K562 (cell line): ENCODE results near the gene PPP1R9A. TPM values are rescaled to one million over a fixed set of nuclear protein-coding genes. Genes with fewer than 3 reads are reported as not detected.

Experiments
- ATAC-seq: fragments of 200-7000 bp; cut with Tn5 transposase; 3 replicates; pipeline ENCODE4 v1.9.1; 2020; ENCODE audit warnings: moderate library complexity
- BruUV-seq: library from RNA; stranded (reverse); fragments of 400-500 nt; replicated peaks from 2 replicates; lab custom pipeline; 2021; lab: Mats Ljungman, UMichigan
- CTCF ChIA-PET: fragments of 300-600 bp; formaldehyde crosslinking; extraction: SDS; loops from one replicate; lab custom pipeline; 2021; ENCODE audit warnings: low intra/inter-chr PET ratio; lab: Yijun Ruan, JAX
- POLR2A ChIA-PET: fragments of 300-600, 350-650 bp; sonication (Branson Sonifier 250); formaldehyde crosslinking; extraction: SDS; loops from one replicate; lab custom pipeline; 2021; ENCODE audit warnings: antibody characterized with exemption, inconsistent platforms; lab: Yijun Ruan, JAX
- DNase-seq, 4 experiments: peaks; one replicate each; pipeline versions ENCODE4 v3.0.0 to v3.0.0-alpha.2; 2011 to 2018; ENCODE audit warnings: low spot score in 3 of 4, mixed read lengths in 3 of 4; ENCODE audit errors: extremely low read depth in 1 of 4
- FAIRE-seq: peaks from 2 replicates; lab custom pipeline; 2011; peaks lifted over from hg19 to GRCh38; lab: Jason Lieb, UNC
- H2AFZ ChIP-seq: 2 replicates; pipeline ENCODE4 v1.6.0; 2011; ENCODE audit warnings: low read depth, low read length, control low read depth, inconsistent platforms
- H3K27ac ChIP-seq: fragments of 200-600 bp; 3 replicates; pipeline ENCODE4 v1.8.0; 2011; ENCODE audit warnings: low read depth, mild to moderate bottlenecking, control low read depth, inconsistent platforms, low read length, moderate library complexity, mixed read lengths; ENCODE audit errors: extremely low read depth
- H3K27me3 ChIP-seq, 2 experiments: fragments of 300-600 bp in 1 of 2; 2 replicates in 1 of 2; 3 replicates in 1 of 2; pipeline versions ENCODE4 v1.6.0 to v1.8.0; 2011; ENCODE audit warnings: inconsistent platforms in 2 of 2, low read length in 2 of 2, mild to moderate bottlenecking in 1 of 2, mixed read lengths in 1 of 2, moderate library complexity in 1 of 2; ENCODE audit not compliant: control insufficient read depth in 2 of 2, insufficient read depth in 2 of 2
- H3K36me3 ChIP-seq: fragments of 300-600 bp; 3 replicates; pipeline ENCODE4 v1.8.0; 2011; ENCODE audit warnings: mild to moderate bottlenecking, low read length, inconsistent platforms; ENCODE audit not compliant: control insufficient read depth, insufficient read depth
- H3K4me1 ChIP-seq, 2 experiments: fragments of 200-600 bp in 1 of 2; replicated peaks in 1 of 2; 2 replicates in 1 of 2; 3 replicates in 1 of 2; pipeline versions ENCODE4 v1.5.1 to v1.8.0; 2011; ENCODE audit warnings: inconsistent platforms in 2 of 2, low read length in 2 of 2, mild to moderate bottlenecking in 1 of 2, mixed read lengths in 1 of 2, moderate library complexity in 1 of 2; ENCODE audit not compliant: control insufficient read depth in 2 of 2, insufficient read depth in 2 of 2
- H3K4me2 ChIP-seq: 2 replicates; pipeline ENCODE4 v1.6.1; 2011; ENCODE audit warnings: low read length, control low read depth, inconsistent platforms, mixed read lengths; ENCODE audit not compliant: insufficient read depth
- H3K4me3 ChIP-seq: fragments of 200-600 bp; sonication (generic), shearing (Covaris generic); 2 replicates; pipeline ENCODE4 v1.5.1; 2016; ENCODE audit warnings: control low read depth, inconsistent platforms
- H3K79me2 ChIP-seq: fragments of 200-600 bp; 3 replicates; pipeline ENCODE4 v1.8.0; 2011; ENCODE audit warnings: low read length, inconsistent platforms; ENCODE audit not compliant: control insufficient read depth, insufficient read depth
- H3K9ac ChIP-seq, 2 experiments: 2 replicates each; pipeline versions ENCODE4 v1.6.0 to v1.6.1; 2011; ENCODE audit warnings: low read depth in 2 of 2, low read length in 2 of 2, control low read depth in 1 of 2, inconsistent platforms in 1 of 2, mild to moderate bottlenecking in 1 of 2, mixed read lengths in 1 of 2; ENCODE audit not compliant: insufficient read depth in 1 of 2
- H3K9me1 ChIP-seq: one replicate; pipeline ENCODE4 v1.6.0; 2011; ENCODE audit warnings: inconsistent platforms, mild to moderate bottlenecking, low read length, moderate library complexity; ENCODE audit not compliant: control insufficient read depth, insufficient read depth
- H3K9me3 ChIP-seq: replicated peaks from 2 replicates; pipeline ENCODE4 v1.5.1; 2011; ENCODE audit warnings: low read depth, low read length, inconsistent platforms; ENCODE audit not compliant: control insufficient read depth, insufficient read depth
- H4K20me1 ChIP-seq: replicated peaks from 2 replicates; pipeline ENCODE4 v1.6.1; 2011; ENCODE audit warnings: low read length, inconsistent platforms, mixed read lengths; ENCODE audit not compliant: control insufficient read depth, insufficient read depth
- CEBPB ChIP-seq: fragments of 450-650 bp; IDR thresholded peaks from 2 replicates; pipeline ENCODE4 v1.6.1; 2016; ENCODE audit warnings: missing genetic modification characterization, missing compliant biosample characterization
- FOXJ3 ChIP-seq: sonication (generic); formaldehyde crosslinking; IDR thresholded peaks from 2 replicates; pipeline ENCODE4 v1.4.0; 2020; ENCODE audit warnings: mild to moderate bottlenecking, missing genetic modification reagents
- HDAC3 ChIP-seq: fragments of 450-650 bp; IDR thresholded peaks from 2 replicates; pipeline ENCODE4 v1.6.1; 2018; ENCODE audit warnings: borderline replicate concordance, mild to moderate bottlenecking, moderate library complexity; ENCODE audit not compliant: partially characterized antibody
- HNRNPL ChIP-seq: fragments of 200-400 bp; formaldehyde crosslinking; IDR thresholded peaks from 2 replicates; pipeline ENCODE4 v1.6.1; 2017; ENCODE audit warnings: low read depth, mild to moderate bottlenecking, low read length
- MTA2 ChIP-seq: fragments of 450-650 bp; IDR thresholded peaks from 2 replicates; pipeline ENCODE4 v1.6.1; 2016; ENCODE audit warnings: low read depth
- NFIC ChIP-seq: fragments of 450-650 bp; IDR thresholded peaks from 2 replicates; pipeline ENCODE4 v1.6.1; 2017; ENCODE audit warnings: mild to moderate bottlenecking, inconsistent platforms
- NUFIP1 ChIP-seq: fragments of 450-650 bp; IDR thresholded peaks from 2 replicates; pipeline ENCODE4 v1.6.1; 2018; ENCODE audit not compliant: partially characterized antibody
- RBM15 ChIP-seq: fragments of 200-400 bp; formaldehyde crosslinking; IDR thresholded peaks from 2 replicates; pipeline ENCODE4 v1.6.1; 2018; ENCODE audit warnings: mild to moderate bottlenecking, low read length, moderate library complexity; ENCODE audit not compliant: insufficient read depth
- TAL1 ChIP-seq: fragments of 450-650 bp; IDR thresholded peaks from 2 replicates; pipeline ENCODE4 v1.6.1; 2016; ENCODE audit warnings: mild to moderate bottlenecking
- ZNF174 ChIP-seq: fragments of 250-450 bp; sonication (Bioruptor Pico); IDR thresholded peaks from 2 replicates; pipeline ENCODE4 v1.4.0; 2020; ENCODE audit warnings: mild to moderate bottlenecking
- ZNF24 ChIP-seq: fragments of 450-650 bp; IDR thresholded peaks from 2 replicates; pipeline ENCODE4 v1.6.1; 2016
- ZNF324 ChIP-seq: fragments of 250-450 bp; sonication (Bioruptor Pico); IDR thresholded peaks from 2 replicates; pipeline ENCODE4 v1.4.0; 2020; ENCODE audit warnings: mild to moderate bottlenecking
- ZNF586 ChIP-seq: fragments of 450-650 bp; formaldehyde crosslinking; conservative IDR thresholded peaks from 2 replicates; pipeline ENCODE4 v1.4.0; 2020; ENCODE audit warnings: mild to moderate bottlenecking, moderate library complexity
- ZNF644 ChIP-seq: fragments of 200-800 bp; sonication (Bioruptor generic); IDR thresholded peaks from 2 replicates; pipeline ENCODE4 v1.6.1; 2016; ENCODE audit warnings: low read depth, missing genetic modification characterization, missing compliant biosample characterization
- ZNF696 ChIP-seq: fragments of 250-450 bp; sonication (Bioruptor Pico); conservative IDR thresholded peaks from 2 replicates; pipeline ENCODE4 v1.4.0; 2020; ENCODE audit warnings: mild to moderate bottlenecking, moderate library complexity
- WGBS: fragments of 100-300 bp; shearing (Covaris generic); methylation state at CpG from one replicate; pipeline ENCODE4 v1.1.6; 2016; ENCODE audit warnings: low coverage, mixed read lengths; ENCODE audit not compliant: insufficient coverage; ENCODE audit errors: missing lambda C conversion rate; 5-methylcytosine and 5-hydroxymethylcytosine counted together
- in situ Hi-C: fragments of 300-500 bp; cut with MboI; formaldehyde crosslinking; loops from 4 replicates; pipeline ENCODE4 v1.15.0; 2018; ENCODE audit warnings: inconsistent platforms, mixed read lengths
- intact Hi-C: fragments of 100-400 bp; cut with micrococcal nuclease; formaldehyde crosslinking; loops from 2 replicates; pipeline ENCODE4 v1.14.2; 2022
- polyA plus RNA-seq, 8 experiments: library from polyadenylated mRNA; depleted of rRNA in 4 of 8; stranded (reverse) in 5 of 8; unstranded in 3 of 8; fragments of >200 nt; fragmentation: Nextera tagmentation in 2 of 8; fragmentation: Illumina TruSeq in 1 of 8; extraction: Ambion mirVana in 2 of 8; extraction: Trizol in 1 of 8; gene quantifications; 2 replicates each; pipeline versions ENCODE4 v1.2.1 to v1.2.3, GENCODE V29; 2011 to 2014; ENCODE audit warnings: inconsistent platforms in 1 of 8, missing spikeins in 1 of 8
- total RNA-seq, 7 experiments: library from RNA; depleted of rRNA in 6 of 7; stranded (reverse); fragments of >200 nt in 6 of 7; fragmentation: Illumina TruSeq in 2 of 7; extraction: Trizol in 2 of 7; gene quantifications; 2 replicates each; pipeline versions ENCODE4 v1.2.1 to v1.2.3, GENCODE V29; 2011 to 2021; ENCODE audit warnings: low replicate concordance in 1 of 7
- TF ChIP-seq, protein P1 (sequence below): sonication (generic); formaldehyde crosslinking; IDR thresholded peaks from 2 replicates; pipeline ENCODE4 v1.8.1; 2022; ENCODE audit warnings: missing genetic modification reagents
- TF ChIP-seq, protein P2 (sequence below): sonication (generic); formaldehyde crosslinking; IDR thresholded peaks from 2 replicates; pipeline ENCODE4 v1.4.0; 2020; ENCODE audit warnings: mild to moderate bottlenecking, missing genetic modification reagents
- TF ChIP-seq, protein P3 (sequence below): fragments of 450-650 bp; formaldehyde crosslinking; IDR thresholded peaks from 2 replicates; pipeline ENCODE4 v1.4.0; 2022; ENCODE audit warnings: missing genetic modification characterization

PPP1R9A gene
- total and polyA plus RNA-seq, 9 of the 15 experiments (the other 6 are each of a cell fraction or from before 2014, with no cell fraction given), result 0.24 TPM; not detected in 8

DNA sequence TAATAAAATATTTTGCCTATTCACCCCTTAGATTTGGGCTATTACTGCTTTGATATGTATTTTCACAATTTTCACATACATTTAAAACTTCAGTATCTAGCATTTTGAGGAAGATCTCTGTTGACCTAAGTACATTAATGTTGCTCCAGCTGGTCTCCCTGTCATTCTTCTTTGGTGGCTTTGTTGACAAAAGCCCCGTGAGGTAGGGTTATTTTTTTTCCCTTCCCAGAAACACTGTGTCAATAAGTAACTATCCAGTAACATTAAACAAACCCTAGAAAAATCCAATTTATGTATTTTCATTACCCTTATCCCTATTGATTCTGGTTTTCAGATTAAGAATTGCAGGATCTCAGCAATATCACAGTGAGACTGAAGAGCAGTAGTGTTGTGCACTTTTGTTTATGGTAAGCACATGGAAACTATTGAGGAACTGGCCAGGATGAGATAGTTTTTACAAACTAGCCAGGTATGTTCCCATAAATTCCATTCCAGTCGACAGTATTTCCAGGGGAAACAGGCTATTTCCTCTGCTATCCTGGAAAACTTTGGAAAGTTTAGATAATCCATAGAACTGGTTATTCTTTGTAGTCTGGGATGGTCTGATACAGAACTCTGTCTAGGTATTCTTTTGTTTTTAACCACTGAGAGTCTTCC is 218.8 kb downstream of the PPP1R9A start (continued):
- no peak for TF ChIP-seq RBM15
- TF ChIP-seq, protein P1, sequence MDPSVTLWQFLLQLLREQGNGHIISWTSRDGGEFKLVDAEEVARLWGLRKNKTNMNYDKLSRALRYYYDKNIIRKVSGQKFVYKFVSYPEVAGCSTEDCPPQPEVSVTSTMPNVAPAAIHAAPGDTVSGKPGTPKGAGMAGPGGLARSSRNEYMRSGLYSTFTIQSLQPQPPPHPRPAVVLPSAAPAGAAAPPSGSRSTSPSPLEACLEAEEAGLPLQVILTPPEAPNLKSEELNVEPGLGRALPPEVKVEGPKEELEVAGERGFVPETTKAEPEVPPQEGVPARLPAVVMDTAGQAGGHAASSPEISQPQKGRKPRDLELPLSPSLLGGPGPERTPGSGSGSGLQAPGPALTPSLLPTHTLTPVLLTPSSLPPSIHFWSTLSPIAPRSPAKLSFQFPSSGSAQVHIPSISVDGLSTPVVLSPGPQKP, result no peak
- TF ChIP-seq NUFIP1, result no peak

DNA sequence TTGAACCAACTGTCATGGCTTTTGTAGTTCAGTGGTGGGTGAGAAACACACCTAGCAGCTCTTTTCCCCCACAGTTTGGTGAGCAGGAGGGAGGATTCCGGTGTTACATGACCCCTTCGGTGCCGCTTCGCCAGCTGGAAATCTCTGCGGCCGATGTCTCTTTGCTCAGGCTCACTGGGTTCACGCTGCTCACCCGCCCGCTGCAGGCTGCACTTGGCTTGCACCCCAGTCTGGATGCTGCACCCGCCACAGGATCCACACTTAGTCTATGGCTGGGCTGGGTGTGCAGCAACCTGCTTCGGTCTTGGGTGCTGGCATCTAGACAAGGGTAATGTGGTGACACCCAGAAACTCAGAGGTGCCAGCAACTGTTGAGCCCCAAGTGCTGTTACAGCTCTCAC is 225.1 kb downstream of the PPP1R9A start:
- Histone ChIP-seq H3K79me2 (no peaks in the 10 kb centered on the region), H3K4me2 (no peak overlapping the region), H3K27ac (no peak overlapping the region), H3K27me3 (no peaks in the 10 kb centered on the region), H3K9me3 (no peaks in the 10 kb centered on the region), H4K20me1 (no peaks in the 10 kb centered on the region), H3K36me3 (no peaks in the 10 kb centered on the region), H3K4me3 (no peak overlapping the region), H3K9ac (no peak overlapping the region), H3K4me1 (no peaks in the 10 kb centered on the region), H2AFZ (no peak overlapping the region), H3K9me1 (no peaks in the 10 kb centered on the region)
- POLR2A ChIA-PET, result no interaction called here
- FAIRE-seq (no peak), DNase-seq (no peak), ATAC-seq (no peak)
- intact Hi-C loops (no loop called here), in situ Hi-C loops (no loop called here)
- BruUV-seq, result no TSS peak
- WGBS, result under 1% methylated on average over 11 of the region's 11 CpGs
- no peak for TF ChIP-seq ZNF696 (CRISPR knock-in tag)
- TF ChIP-seq NFIC, result no peak
- TF ChIP-seq, protein P2, sequence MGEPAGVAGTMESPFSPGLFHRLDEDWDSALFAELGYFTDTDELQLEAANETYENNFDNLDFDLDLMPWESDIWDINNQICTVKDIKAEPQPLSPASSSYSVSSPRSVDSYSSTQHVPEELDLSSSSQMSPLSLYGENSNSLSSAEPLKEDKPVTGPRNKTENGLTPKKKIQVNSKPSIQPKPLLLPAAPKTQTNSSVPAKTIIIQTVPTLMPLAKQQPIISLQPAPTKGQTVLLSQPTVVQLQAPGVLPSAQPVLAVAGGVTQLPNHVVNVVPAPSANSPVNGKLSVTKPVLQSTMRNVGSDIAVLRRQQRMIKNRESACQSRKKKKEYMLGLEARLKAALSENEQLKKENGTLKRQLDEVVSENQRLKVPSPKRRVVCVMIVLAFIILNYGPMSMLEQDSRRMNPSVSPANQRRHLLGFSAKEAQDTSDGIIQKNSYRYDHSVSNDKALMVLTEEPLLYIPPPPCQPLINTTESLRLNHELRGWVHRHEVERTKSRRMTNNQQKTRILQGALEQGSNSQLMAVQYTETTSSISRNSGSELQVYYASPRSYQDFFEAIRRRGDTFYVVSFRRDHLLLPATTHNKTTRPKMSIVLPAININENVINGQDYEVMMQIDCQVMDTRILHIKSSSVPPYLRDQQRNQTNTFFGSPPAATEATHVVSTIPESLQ, result no peak
- TF ChIP-seq MTA2, result no peak
- no peak for TF ChIP-seq HNRNPL
- TF ChIP-seq HDAC3, result no peak
- TF ChIP-seq ZNF586 (CRISPR knock-in tag), result no peak
- TF ChIP-seq TAL1, result no peak
- TF ChIP-seq ZNF324 (CRISPR knock-in tag), result no peak
- TF ChIP-seq CEBPB (tag), result no peak
- TF ChIP-seq FOXJ3, result no peak
- TF ChIP-seq ZNF24, result no peak
- no peak for TF ChIP-seq ZNF174 (CRISPR knock-in tag)
- TF ChIP-seq ZNF644 (tag), result no peak
- TF ChIP-seq, protein P3, sequence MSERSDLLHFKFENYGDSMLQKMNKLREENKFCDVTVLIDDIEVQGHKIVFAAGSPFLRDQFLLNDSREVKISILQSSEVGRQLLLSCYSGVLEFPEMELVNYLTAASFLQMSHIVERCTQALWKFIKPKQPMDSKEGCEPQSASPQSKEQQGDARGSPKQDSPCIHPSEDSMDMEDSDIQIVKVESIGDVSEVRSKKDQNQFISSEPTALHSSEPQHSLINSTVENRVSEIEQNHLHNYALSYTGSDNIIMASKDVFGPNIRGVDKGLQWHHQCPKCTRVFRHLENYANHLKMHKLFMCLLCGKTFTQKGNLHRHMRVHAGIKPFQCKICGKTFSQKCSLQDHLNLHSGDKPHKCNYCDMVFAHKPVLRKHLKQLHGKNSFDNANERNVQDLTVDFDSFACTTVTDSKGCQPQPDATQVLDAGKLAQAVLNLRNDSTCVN (CRISPR knock-in tag), result no peak
- CTCF ChIA-PET, result no interaction called here
